Measurements from ENCODE around the gene ABCB6.
"Not testable (repeated sequence)": the region's sequence is repeated elsewhere in the genome, so short reads cannot be mapped to it uniquely, and the experiment has no call there.

Gene ABCB6

GRCh38 chr2:219213026-219213415 lies 5.7 kb downstream of the ABCB6 start:
- no peak for FAIRE-seq

- FAIRE-seq: no peak
Observed at GRCh38 chr2:219210886-219211362, 7.8 kb downstream of the ABCB6 start.

GRCh38 chr2:219210196-219210885 lies 8.4 kb downstream of the ABCB6 start:
- FAIRE-seq: no peak

- FAIRE-seq: no peak
Observed at GRCh38 chr2:219209236-219210195, 9.2 kb downstream of the ABCB6 start.

GRCh38 chr2:219207884-219208740 lies 10.6 kb downstream of the ABCB6 start:
- FAIRE-seq: no peak

- FAIRE-seq: no peak
Observed at GRCh38 chr2:219207134-219207883, 11.4 kb downstream of the ABCB6 start.

GRCh38 chr2:219206328-219207133 lies 12.2 kb downstream of the ABCB6 start, which contains the start of gene ZFAND2B:
ZFAND2B (plus strand) TSS chr2:219206782; CDS start chr2:219206988, 206 bp downstream.
- FAIRE-seq: no peak

- no peak for FAIRE-seq
Observed at GRCh38 chr2:219205981-219206327, 12.8 kb downstream of the ABCB6 start.

GRCh38 chr2:219205165-219205538 lies 13.6 kb downstream of the ABCB6 start:
- no peak for FAIRE-seq

GRCh38 chr2:219204425-219205164 lies 14.2 kb downstream of the ABCB6 start:
- no peak for FAIRE-seq

GRCh38 chr2:219201331-219201730 lies 17.4 kb downstream of the ABCB6 start:
- not testable (repeated sequence) for FAIRE-seq

GRCh38 chr2:219200502-219201326 lies 18.0 kb downstream of the ABCB6 start:
- FAIRE-seq: not testable (repeated sequence)

GRCh38 chr2:219199470-219200211 lies 19.1 kb downstream of the ABCB6 start:
- no peak for FAIRE-seq

GRCh38 chr2:219198974-219199373 lies 19.8 kb downstream of the ABCB6 start:
- FAIRE-seq: no peak

- no peak for FAIRE-seq
Observed at GRCh38 chr2:219197388-219197787, 21.4 kb downstream of the ABCB6 start.

GRCh38 chr2:219186754-219187456 lies 31.9 kb downstream of the ABCB6 start:
- FAIRE-seq: no peak

GRCh38 chr2:219184121-219184520 lies 34.6 kb downstream of the ABCB6 start:
- FAIRE-seq: no peak

GRCh38 chr2:219183151-219183772 lies 35.5 kb downstream of the ABCB6 start:
- FAIRE-seq: no peak
